ENCODE data around the gene CD276.
"Not testable (repeated sequence)": the region's sequence is repeated elsewhere in the genome, so short reads cannot be mapped to it uniquely, and the experiment has no call there.

Gene CD276

GRCh38 chr15:73710321-73710720 is 26.1 kb downstream of the CD276 start:
- DNase-seq (ENCODE audit: low read depth): no peak

- no peak for DNase-seq (ENCODE audit: low read depth)
These were observed 27.3 kb downstream of the CD276 start for GRCh38 chr15:73711526-73711925.

- DNase-seq (ENCODE audit: low read depth): no peak
These were observed 27.9 kb downstream of the CD276 start for GRCh38 chr15:73712107-73712506.

GRCh38 chr15:73714695-73715301 is 30.6 kb downstream of the CD276 start:
- DNase-seq (ENCODE audit: low read depth): no peak

- no peak for DNase-seq (ENCODE audit: low read depth)
These were observed 31.2 kb downstream of the CD276 start for GRCh38 chr15:73715417-73715816.

- DNase-seq (ENCODE audit: low read depth): no peak
These were observed 32.2 kb downstream of the CD276 start for GRCh38 chr15:73716417-73716816.

- DNase-seq (ENCODE audit: low read depth): no peak
These were observed 33.0 kb downstream of the CD276 start for GRCh38 chr15:73717206-73717605.

GRCh38 chr15:73717802-73718201 is 33.6 kb downstream of the CD276 start:
- DNase-seq (ENCODE audit: low read depth): no peak

GRCh38 chr15:73718694-73719093 is 34.5 kb downstream of the CD276 start:
- DNase-seq (ENCODE audit: low read depth): no peak

- DNase-seq (ENCODE audit: low read depth): no peak
These were observed 38.2 kb downstream of the CD276 start for GRCh38 chr15:73722425-73722824.

- no peak for DNase-seq (ENCODE audit: low read depth)
These were observed 39.0 kb downstream of the CD276 start for GRCh38 chr15:73723191-73723590.

GRCh38 chr15:73724212-73724611 is 40.0 kb downstream of the CD276 start:
- DNase-seq (ENCODE audit: low read depth): no peak

GRCh38 chr15:73727330-73727976 is 43.3 kb downstream of the CD276 start:
- no peak for DNase-seq (ENCODE audit: low read depth)

- not testable (repeated sequence) for DNase-seq (ENCODE audit: low read depth)
These were observed 47.9 kb downstream of the CD276 start for GRCh38 chr15:73732051-73732450.

- no peak for DNase-seq (ENCODE audit: low read depth)
These were observed 48.7 kb downstream of the CD276 start for GRCh38 chr15:73732930-73733329.

GRCh38 chr15:73737535-73737934 is 53.4 kb downstream of the CD276 start:
- no peak for DNase-seq (ENCODE audit: low read depth)

GRCh38 chr15:73740152-73741048 is 56.2 kb downstream of the CD276 start:
- DNase-seq (ENCODE audit: low read depth): no peak

- no peak for DNase-seq (ENCODE audit: low read depth)
These were observed 57.2 kb downstream of the CD276 start for GRCh38 chr15:73741321-73741836.

- no peak for DNase-seq (ENCODE audit: low read depth)
These were observed 60.1 kb downstream of the CD276 start for GRCh38 chr15:73744293-73744692.

- DNase-seq (ENCODE audit: low read depth): no peak
These were observed 60.9 kb downstream of the CD276 start for GRCh38 chr15:73745073-73745472.

- no peak for DNase-seq (ENCODE audit: low read depth)
These were observed 62.1 kb downstream of the CD276 start for GRCh38 chr15:73746261-73746660.

GRCh38 chr15:73746883-73747282 is 62.7 kb downstream of the CD276 start:
- no peak for DNase-seq (ENCODE audit: low read depth)

Measured in HS-27A (cell line).